Stimulated activated CD4-positive, alpha-beta T cell treated with anti-CD3 and anti-CD28 coated beads, TNF-alpha, amount 100 ng/mL, for 48 hours (primary cell): ENCODE results near the gene KDM3A.

Experiments
- DNase-seq, 3 donors: peaks; one replicate each; pipeline ENCODE4 v3.0.0-alpha.2; 2020; ENCODE audit warnings: low read depth in 3 of 3

The KDM3A gene

GRCh38 chr2:86430368-86430767 is 10.8 kb upstream of the KDM3A start:
- DNase-seq: no peak

- DNase-seq: no peak
These were observed 8.0 kb upstream of the KDM3A start for GRCh38 chr2:86433137-86433536.

GRCh38 chr2:86434290-86434689 is 6.9 kb upstream of the KDM3A start:
- DNase-seq: no peak

GRCh38 chr2:86435531-86435930 is 5.6 kb upstream of the KDM3A start:
- DNase-seq: no peak

GRCh38 chr2:86436328-86436727 is 4.8 kb upstream of the KDM3A start:
- no peak for DNase-seq

GRCh38 chr2:86439879-86440630 is 1.1 kb upstream of the KDM3A start:
- no peak for DNase-seq

GRCh38 chr2:86441392-86441881 is 266 bp downstream of the KDM3A start:
- no peak for DNase-seq

- peak; percentile 37 to 49 (median 45) for DNase-seq
These were observed 891 bp downstream of the KDM3A start for GRCh38 chr2:86441882-86442641.

GRCh38 chr2:86442642-86443005 is 1.5 kb downstream of the KDM3A start:
- DNase-seq: peak; percentile 62 to 79 (median 69)

- DNase-seq: no peak
These were observed 2.6 kb downstream of the KDM3A start for GRCh38 chr2:86443631-86444350.

GRCh38 chr2:86445436-86445835 is 4.3 kb downstream of the KDM3A start:
- no peak for DNase-seq

GRCh38 chr2:86446060-86446459 is 4.9 kb downstream of the KDM3A start:
- no peak for DNase-seq

- DNase-seq: no peak
These were observed 12.7 kb downstream of the KDM3A start for GRCh38 chr2:86453836-86454235.

GRCh38 chr2:86454238-86454637 is 13.1 kb downstream of the KDM3A start:
- DNase-seq: no peak

- no peak for DNase-seq
These were observed 14.0 kb downstream of the KDM3A start for GRCh38 chr2:86455181-86455580.

- DNase-seq: no peak
These were observed 20.0 kb downstream of the KDM3A start for GRCh38 chr2:86461042-86461743.

- DNase-seq: no peak
These were observed 23.5 kb downstream of the KDM3A start for GRCh38 chr2:86464652-86465051.

- DNase-seq: no peak
These were observed 25.1 kb downstream of the KDM3A start for GRCh38 chr2:86466306-86466705.

- no peak for DNase-seq
These were observed 27.2 kb downstream of the KDM3A start for GRCh38 chr2:86468162-86469033.

- DNase-seq: no peak
These were observed 29.7 kb downstream of the KDM3A start for GRCh38 chr2:86470890-86471289.

GRCh38 chr2:86471637-86472036 is 30.5 kb downstream of the KDM3A start:
- DNase-seq: no peak
